PC-3 (cell line): ENCODE data around the gene PCNX3.

Experiments used
- CTCF ChIP-seq: fragments of 300-600 bp; sonication (generic); conservative IDR thresholded peaks from 2 replicates; pipeline ENCODE4 v1.5.1; 2017; ENCODE audit warnings: antibody characterized with exemption, low read depth, mild to moderate bottlenecking, low read length
- EZH2 ChIP-seq: fragments of 300-600 bp; sonication (generic); IDR thresholded peaks from one replicate; pipeline ENCODE4 v1.6.1; 2017; ENCODE audit warnings: antibody characterized with exemption, mild to moderate bottlenecking, low read length; ENCODE audit not compliant: unreplicated experiment
- EZH2phosphoT487 ChIP-seq: fragments of 300-600 bp; sonication (generic); IDR thresholded peaks from 2 replicates; pipeline ENCODE4 v1.6.1; 2018; ENCODE audit warnings: mild to moderate bottlenecking, antibody characterized with exemption, low read length, borderline replicate concordance

DNA sequence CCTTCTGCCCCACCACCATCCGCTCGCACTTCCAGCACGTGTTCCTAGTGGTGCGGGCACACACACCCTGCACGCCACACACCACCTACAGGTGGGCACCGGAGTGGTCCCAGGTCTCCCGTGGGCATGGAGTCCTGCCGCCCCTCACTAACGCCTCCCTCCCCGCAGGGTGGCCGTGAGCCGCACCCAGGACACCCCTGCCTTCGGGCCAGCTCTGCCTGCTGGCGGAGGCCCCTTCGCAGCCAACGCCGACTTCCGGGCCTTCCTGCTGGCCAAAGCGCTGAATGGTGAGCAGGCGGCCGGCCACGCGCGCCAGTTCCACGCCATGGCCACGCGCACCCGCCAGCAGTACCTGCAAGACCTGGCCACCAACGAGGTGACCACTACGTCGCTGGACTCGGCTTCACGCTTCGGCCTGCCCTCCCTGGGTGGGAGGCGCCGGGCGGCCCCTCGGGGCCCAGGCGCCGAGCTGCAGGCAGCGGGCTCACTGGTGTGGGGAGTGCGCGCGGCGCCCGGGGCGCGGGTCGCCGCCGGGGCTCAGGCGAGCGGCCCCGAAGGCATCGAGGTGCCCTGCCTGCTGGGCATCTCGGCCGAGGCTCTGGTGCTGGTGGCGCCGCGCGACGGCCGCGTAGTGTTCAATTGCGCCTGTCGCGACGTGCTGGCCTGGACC lies 30.8 kb downstream of the PCNX3 start:
- TF ChIP-seq CTCF (no peak), EZH2 (no peak), EZH2phosphoT487 (no peak)
